Measurements from ENCODE around the gene CHRDL2. TPM values are rescaled to one million over a fixed set of nuclear protein-coding genes. Genes with fewer than 3 reads are reported as not detected.

CHRDL2 gene
- total RNA-seq, 1 donor from 2014 or later, result not detected

GRCh38 chr11:74748211-74749126 lies 17.2 kb upstream of the CHRDL2 start, which contains the start of gene RNF169:
RNF169 (plus strand) TSS chr11:74748849; CDS start chr11:74748881, 32 bp downstream.
- peak; percentile 93 for DNase-seq (ENCODE audit: low read depth, low spot score)

- DNase-seq (ENCODE audit: low read depth, low spot score), result no peak
Observed at GRCh38 chr11:74746868-74747267, 15.6 kb upstream of the CHRDL2 start.

GRCh38 chr11:74744277-74744676 lies 13.1 kb upstream of the CHRDL2 start:
- no peak for DNase-seq (ENCODE audit: low read depth, low spot score)

DNA sequence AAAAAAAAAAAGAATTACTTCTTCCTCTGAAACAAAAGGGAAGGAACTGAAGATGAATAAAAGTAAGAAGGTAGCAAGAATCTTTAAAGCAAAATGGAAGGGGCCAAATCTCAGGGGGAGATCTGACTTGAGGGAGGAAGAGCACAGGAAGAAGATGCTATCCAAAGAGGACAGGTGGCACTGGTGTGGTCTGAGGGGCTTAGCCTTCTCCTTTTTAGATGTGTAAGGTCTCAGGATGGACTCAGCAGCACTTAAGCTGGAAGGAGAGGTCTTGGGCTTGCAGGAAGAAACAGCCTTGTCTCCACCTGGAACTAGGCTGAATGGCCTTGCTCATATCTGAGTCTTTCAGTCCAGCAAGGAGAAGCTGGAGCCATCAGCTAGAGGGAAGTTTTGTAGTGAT lies 12.4 kb upstream of the CHRDL2 start:
- no peak for DNase-seq (ENCODE audit: low read depth, low spot score)

DNA sequence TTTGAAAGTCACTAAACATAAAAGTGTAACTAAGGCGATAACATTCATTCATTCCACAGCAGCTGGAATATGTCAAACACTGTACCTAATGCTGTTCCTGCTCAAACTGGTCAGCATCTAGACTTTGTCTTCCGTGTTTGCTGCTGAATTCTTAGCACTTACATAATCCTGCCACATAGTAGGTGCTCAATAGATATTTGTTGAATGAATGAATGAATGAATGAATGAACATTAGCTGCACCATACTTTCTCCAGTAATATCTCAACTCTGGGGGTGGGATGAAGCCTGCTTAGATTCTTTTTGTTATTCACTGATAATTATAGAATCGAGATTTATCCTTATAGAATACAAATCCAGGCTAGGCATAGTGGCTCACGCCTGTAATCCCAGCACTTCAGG lies 10.8 kb upstream of the CHRDL2 start:
- no peak for DNase-seq (ENCODE audit: low read depth, low spot score)

DNA sequence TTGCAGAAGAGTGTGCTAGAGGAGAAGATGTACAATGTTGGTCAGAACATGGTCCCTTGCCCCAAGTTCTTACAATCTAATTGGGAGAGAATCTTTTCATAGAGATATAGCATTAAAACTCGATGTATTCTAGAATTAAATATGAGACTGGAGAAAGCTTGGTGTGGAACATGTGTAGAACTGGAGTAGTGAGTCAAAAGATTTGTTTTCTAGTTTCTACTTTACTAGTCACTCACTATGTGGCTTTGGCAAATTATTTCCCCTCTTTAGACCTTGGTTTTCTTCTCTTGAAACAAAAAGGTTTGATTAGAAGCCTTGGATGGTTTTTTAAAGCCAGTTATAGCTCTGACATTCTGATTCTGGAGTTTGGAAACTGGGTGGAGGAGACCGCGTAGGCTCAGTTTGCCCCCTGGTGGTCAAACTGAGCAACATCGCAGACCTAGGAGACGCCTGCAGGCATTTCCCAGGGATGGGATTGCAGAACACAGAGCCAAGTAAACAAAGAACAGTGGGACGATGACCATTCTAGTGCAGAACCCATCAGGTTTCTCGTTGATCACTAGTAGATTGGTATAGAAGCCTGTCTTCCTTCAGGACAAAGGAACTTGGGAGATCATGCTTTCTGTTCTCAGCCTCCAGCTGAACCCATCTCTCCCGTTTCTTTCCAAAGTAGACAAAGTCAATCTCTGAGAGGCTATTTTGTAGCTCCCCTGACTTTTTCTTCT lies 8.5 kb upstream of the CHRDL2 start:
- no peak for DNase-seq (ENCODE audit: low read depth, low spot score)

DNA sequence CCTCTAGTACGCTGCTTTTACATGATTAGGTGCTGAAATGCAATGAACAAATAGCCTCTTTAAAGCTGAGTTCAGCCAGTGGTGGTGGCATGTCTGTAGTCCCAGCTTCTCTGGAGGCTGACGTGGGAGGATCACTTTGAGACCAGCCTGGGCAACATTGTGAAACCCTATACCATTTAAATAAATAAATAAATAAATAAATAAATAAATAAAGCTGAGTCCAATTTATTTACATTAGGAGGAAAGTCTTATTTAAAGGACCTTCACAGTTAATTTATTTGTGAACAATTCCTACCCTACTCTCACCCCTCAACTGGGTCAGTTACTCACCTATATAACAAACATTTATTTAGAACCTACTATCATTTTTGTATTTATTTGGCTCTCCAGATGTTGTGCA lies 4.8 kb upstream of the CHRDL2 start:
- DNase-seq (ENCODE audit: low read depth, low spot score), result no peak

- no peak for DNase-seq (ENCODE audit: low read depth, low spot score)
Observed at GRCh38 chr11:74735365-74735928, 4.2 kb upstream of the CHRDL2 start.

DNA sequence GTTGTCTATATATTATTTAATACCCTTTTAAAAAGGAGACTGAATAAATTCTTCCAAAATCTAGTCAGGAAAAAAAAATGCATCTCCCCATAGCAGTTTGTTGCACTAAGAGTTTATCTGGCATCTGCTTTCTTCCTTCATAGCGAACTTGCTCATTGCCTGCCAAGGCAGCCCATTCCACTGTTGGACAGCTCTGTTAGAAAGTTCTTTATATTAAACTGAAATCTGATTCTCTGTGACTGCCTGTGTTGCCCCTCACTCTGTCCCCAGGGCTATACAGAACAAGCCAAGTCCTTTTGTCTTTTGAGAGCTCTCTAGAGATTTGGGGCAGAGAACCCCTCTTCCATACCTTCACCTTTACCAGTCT lies 3.3 kb upstream of the CHRDL2 start:
- no peak for DNase-seq (ENCODE audit: low read depth, low spot score)

DNA sequence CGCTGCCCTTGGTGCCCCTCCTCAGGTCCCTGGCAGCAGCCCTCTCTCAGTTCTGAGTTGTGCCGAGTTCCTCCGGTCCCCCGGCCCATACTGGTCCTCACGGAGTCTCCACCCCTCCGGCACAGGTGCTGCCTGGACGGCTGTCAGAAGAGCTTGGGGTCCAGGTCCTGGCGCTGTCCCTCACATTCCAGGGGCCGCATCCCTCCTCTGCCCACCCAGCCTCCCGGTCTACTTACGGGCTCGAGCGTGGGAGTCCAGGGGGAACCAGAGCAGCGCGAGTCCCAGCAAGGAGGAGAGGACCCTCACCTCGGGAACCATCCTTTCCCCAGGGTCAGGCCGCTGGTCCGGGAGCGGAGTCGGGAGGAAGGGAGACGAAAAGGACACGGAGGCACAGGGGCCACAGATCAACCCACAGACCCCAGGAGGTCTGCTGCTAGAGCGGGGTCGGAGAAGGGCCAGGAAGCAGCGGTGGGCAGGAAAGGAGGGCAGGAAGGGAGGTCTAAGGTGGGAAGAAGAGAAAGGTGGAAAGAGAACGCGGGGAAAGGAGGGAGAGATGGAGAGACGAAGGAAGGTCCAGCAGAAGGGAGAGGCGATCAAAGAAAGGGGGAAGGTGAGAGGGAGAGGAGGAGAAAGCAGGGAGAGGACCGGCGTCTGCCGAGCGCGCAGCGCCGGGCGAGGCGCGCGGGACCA lies 510 bp downstream of the CHRDL2 start:
- DNase-seq (ENCODE audit: low read depth, low spot score), result no peak

DNA sequence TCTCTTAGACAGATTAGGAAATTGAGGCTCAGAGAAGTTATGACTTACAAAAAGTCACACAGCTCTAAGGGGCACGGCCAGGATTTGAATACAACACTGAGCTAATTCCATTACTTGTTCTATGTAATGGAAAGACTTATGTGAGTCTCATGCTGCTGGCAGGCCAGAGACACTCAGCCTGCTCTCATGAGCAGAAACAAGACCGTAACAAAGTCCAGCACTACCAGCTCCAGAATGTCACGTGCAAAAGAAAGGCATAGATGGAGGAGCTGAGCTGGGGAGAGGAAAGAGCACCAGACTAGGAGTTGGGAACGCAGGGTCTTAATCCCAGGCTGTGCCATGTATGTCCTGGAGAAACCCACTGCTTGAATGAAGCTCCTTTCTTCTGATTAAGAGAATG lies 1.8 kb downstream of the CHRDL2 start:
- DNase-seq (ENCODE audit: low read depth, low spot score), result no peak

DNA sequence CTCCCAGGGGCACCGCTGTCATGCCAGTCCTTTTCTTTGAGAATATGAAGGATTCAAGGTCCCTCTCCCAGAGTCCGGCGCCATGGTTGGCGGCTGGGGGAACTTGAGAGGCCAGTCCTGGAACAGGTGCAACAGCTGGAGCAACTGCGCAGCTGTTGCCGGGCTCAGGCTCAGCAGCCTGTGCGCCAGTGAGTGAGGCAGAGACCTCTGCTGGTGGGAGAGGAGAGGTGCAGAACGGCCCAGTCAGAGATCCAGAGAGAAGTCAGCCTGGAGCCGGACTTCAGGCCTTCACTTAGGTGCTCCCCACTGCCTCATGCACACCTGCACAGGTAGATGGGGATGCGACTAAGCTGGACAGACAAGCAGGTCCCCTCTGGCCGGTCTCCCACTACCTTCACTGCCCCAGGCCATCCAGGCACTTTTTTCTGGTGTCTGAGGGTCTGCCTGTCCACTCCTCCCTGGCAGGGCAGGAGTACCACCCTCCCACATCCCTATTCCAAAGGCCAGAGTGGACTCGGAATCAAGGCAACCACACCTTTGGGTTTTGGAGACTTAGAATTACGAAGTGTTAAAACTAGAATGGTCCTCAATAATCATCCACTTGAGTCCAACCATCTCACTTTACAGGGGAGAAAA lies 4.6 kb downstream of the CHRDL2 start:
- no peak for DNase-seq (ENCODE audit: low read depth, low spot score)

DNA sequence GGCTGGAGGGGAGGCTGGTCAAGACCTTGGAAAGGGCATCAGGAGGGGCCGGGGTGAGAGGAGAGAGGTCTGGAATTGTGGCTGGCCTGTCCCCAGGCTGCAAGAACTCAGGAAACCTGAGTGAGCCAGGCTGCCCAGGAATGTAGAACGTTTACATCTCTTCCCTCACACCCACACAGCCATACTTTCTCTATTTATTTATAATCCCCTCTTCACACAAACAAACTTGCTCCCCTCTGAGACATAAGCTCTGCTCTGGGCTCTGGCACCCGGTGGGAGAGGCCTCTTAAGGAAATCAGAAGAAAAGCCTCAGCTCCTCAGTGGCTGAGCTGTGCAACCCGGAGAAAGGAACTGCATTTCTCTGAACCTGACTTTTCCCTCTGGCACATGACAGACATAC lies 5.5 kb downstream of the CHRDL2 start:
- no peak for DNase-seq (ENCODE audit: low read depth, low spot score)

- DNase-seq (ENCODE audit: low read depth, low spot score), result no peak
Observed at GRCh38 chr11:74723511-74723910, 7.7 kb downstream of the CHRDL2 start.

GRCh38 chr11:74721479-74721835 lies 9.8 kb downstream of the CHRDL2 start:
- DNase-seq (ENCODE audit: low read depth, low spot score), result no peak

DNA sequence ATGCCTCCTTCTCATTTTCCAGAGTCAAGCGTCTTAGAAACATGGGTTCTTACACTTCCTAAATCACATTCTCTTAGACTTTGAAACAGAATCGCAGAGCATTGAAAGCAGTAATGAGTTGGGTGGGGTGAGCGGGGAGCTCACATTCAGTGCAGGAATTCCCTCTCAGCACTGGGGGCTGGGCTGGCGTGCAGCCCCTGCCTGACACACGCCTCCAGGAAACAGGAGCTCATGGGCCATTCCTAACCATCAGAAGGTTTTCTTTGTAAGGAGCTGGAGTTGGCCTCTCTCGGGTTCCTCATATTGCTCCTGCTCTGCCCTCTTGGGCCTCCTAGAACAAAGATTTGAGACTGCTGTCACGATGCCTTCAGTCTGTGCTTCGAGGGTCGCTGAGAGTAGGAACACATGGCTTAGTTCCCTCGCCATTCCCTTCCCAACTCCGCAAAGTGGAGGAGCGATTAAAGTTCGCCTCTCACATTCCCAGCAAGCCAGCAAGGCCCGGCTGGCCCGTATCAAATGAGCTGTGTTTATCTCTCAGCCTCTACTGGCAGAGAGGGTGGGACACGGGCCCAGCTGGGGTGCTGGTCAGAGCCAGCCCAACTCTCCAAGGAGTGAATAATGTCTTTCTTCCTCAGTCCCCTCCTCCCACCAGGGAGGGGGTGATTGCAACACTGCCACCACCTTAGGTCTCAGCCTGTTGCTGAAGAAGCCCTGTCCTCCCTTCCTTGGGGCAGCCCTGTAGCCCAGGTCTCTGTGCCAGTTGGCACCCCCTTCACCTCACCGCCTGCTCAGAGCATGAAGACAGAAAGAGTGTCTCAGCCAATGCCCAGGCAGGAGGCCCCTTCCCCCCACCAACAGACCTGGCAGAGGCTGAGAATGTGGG lies 10.4 kb downstream of the CHRDL2 start:
- DNase-seq (ENCODE audit: low read depth, low spot score), result no peak

DNA sequence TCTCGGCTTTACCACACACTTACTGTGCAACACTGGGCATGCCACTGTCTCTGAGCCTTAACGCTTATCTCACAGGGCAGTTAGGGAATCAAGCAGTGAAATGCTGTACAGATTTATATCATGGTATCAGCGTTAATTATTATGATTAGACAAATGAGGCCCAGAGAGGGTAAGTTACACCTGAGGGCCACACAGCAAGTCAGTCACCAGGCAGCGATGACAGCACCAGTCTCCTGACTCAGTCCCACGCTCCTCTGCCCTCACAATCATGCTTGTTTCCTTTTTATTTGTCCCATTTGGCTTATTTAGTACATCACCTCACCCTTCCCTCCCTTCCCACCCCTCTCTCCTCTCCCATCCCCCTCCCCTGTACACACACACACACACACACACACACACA lies 12.2 kb downstream of the CHRDL2 start:
- DNase-seq (ENCODE audit: low read depth, low spot score), result no peak

DNA sequence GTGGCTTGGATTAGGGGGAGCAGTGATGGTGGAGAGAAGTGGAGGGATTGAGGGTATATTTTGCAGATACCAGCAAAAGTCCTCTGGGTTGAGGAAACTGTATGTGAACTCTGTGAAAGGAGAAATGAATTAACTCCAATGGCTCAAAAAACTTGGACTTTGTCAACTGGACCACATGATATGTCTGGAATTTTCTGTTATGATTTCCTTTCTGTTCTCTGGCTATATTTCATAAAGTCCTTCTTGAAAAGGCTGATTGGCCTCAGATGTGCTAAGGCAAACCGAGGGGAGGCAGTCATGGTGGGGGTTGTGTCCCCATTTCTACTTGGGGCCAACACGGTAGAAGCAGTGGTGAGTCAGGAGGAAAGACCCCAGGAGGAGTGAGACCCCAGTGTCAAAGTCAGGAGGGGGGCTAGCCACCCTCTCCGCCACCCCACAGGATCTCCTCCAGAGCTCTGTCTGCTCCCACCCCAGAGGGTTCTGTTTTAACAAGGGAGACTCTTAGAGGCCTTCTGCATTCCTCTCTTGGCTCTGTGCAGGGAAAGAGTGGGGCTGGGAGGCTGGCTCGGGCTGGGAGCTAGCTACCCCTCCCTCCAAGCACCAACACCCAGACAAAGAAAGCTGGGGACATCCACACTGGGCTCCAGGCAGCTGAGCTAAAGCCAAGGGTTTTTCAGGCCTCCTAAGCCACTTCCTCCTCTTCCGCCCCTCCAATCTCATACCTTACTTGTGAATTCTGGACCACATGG lies 13.8 kb downstream of the CHRDL2 start:
- no peak for DNase-seq (ENCODE audit: low read depth, low spot score)

- DNase-seq (ENCODE audit: low read depth, low spot score), result no peak
Observed at GRCh38 chr11:74714904-74715303, 16.3 kb downstream of the CHRDL2 start.

DNA sequence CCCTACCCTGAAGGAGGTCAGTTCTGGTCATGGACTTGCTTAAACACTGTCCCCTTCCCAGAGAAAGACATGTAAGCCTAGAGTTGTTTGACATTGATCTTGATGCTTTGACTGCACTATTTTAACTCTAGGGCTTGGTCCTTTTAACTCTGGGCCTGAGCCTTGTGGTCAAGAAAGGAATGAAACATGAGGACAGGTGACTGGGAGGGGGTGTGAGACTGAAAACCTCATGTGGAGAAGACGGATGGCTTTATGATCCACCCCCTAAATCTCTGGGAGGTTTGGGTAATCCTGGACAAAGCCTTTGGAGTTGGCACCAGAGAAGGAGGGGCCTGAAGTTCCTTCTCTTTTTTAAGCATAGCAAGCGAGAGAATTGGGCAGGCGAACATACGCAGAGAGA lies 17.5 kb downstream of the CHRDL2 start:
- no peak for DNase-seq (ENCODE audit: low read depth, low spot score)
